Muscle of back (tissue), 11 donors: ENCODE measurements around the gene EVX2. TPM values are rescaled to one million over a fixed set of nuclear protein-coding genes. Genes with fewer than 3 reads are reported as not detected.

ENCODE experiments used
- DNase-seq, 3 donors: peaks; one replicate each; pipeline versions ENCODE4 v3.0.0 to v3.0.0-alpha.2; 2013
- polyA plus RNA-seq, 10 donors: library from polyadenylated mRNA; unstranded; fragments of 120-200 nt; gene quantifications; one replicate each; pipeline ENCODE4 v1.2.1, GENCODE V29; 2013; ENCODE audit not compliant: insufficient read length in 10 of 10

The EVX2 gene
- polyA plus RNA-seq, 10 donors: 0.04 TPM; not detected in 8

DNA sequence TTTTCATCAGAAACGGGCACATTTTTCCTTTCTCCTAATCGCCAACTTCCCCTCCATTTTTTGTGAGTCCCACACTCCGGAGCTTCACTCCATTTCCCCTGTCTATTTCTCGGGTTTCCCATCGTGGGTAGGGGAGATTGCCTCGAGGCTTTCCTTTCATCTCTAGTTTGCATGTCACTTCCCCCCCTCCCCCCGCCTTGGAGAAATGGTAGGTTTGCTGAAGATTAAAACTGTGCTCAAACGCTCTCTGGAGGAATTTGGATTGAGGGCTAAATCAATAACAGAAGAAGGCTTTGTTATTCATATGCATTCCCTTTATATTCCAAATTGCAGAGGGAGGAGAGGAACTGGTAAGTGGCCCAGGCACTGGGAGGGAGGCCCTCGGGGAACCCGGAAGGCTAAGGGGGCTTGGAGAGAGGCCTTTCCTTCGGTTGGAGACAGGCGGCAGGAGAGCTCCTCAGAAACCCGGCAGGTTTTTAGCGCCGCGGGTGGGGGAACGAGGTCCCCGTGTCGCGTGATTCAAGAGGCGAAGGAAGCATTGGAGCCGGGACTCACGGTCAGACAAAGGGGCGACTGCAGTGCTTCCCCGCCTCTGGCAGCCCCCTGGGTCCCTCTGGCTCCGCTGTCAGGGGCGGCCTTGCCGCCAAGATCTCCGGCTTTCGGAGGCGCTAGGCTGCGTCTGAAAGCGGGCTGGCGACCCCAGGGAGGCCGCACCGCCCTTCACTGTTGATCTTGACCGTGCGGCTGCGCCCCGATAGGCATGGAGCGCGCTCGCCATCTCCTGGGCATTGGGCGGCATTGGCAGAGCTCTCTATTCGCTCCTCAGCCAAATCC lies 13.4 kb upstream of the EVX2 start:
- DNase-seq: no peak

DNA sequence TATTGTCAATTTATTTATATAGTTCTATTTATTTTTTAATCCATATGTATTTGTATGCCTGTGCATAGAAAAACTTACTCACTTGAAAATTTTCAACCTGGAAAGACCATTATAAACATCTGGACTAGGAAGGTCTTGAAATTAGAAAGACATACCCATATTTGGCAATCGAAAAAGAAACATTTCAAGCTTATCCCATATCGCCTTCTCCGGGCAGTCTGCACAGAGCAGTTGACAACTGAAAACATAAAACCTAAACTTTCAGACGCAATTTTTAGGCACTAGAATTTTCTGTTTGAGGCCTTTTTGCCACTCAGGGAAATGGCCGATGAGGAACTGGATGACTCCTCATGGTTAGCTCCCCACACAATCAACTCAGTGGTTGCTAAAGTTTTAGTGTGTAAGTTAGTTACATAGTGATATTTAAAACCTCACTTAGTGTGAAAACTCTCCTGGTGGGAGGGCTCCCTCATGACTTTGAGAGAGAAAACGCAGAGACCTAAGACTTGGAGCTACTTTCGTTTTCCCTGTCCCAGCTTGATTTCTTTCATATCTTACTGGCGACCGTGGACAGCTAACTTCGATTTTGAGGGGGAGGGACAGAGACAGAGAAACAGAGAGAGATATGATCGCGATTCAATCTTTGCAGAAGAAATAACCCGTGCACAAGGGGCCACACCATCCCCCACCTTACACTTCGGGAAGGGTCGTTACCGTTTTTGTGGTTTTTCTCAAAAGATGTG lies 12.7 kb upstream of the EVX2 start:
- DNase-seq: peak in 1 of 3 donors; percentile 82

DNA sequence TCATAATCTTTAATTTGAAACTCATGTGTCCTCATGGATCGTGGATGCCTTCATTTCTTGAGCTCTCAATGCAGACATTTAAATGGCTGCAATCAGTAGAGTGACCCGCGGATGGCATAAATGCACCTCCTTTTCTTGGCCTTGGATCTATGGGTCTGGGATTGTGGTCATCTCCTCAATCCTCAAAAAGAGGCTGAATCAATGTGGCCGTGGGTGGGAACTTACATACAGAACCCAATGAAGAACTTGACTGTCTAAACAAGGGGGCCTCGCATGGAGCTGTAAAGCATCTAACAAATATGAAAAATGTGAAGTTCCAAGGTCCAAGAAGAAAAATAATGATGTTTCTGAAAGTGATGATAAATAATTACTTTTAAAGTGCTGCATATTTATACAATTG lies 11.7 kb upstream of the EVX2 start:
- no peak for DNase-seq

DNA sequence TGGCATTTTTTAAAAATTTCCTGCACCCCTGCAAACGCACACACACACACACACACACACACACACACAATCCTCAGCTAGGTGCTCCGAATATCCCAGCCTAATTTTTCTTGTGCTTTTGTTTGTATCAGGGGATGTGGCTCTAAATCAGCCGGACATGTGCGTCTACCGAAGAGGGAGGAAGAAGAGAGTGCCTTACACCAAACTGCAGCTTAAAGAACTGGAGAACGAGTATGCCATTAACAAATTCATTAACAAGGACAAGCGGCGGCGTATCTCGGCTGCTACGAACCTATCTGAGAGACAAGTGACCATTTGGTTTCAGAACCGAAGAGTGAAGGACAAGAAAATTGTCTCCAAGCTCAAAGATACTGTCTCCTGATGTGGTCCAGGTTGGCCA lies 10.6 kb upstream of the EVX2 start:
- DNase-seq: no peak

DNA sequence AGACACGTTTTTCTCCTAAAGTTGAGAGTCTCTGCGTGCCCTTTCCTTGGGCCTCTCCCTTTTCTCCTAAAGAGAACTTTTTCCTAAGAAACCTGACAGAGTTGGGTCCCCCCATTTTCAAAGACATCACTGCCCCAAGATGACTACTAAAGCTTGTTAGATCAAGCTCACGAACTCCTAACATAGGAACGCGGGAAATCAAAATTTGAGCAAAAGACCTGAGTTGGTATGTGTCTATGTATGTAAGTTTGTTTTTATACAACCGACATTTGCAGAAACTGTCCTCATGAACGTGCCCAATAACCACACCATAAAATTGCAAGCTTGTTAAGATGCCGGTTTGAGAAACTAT lies 10.1 kb upstream of the EVX2 start:
- no peak for DNase-seq

DNA sequence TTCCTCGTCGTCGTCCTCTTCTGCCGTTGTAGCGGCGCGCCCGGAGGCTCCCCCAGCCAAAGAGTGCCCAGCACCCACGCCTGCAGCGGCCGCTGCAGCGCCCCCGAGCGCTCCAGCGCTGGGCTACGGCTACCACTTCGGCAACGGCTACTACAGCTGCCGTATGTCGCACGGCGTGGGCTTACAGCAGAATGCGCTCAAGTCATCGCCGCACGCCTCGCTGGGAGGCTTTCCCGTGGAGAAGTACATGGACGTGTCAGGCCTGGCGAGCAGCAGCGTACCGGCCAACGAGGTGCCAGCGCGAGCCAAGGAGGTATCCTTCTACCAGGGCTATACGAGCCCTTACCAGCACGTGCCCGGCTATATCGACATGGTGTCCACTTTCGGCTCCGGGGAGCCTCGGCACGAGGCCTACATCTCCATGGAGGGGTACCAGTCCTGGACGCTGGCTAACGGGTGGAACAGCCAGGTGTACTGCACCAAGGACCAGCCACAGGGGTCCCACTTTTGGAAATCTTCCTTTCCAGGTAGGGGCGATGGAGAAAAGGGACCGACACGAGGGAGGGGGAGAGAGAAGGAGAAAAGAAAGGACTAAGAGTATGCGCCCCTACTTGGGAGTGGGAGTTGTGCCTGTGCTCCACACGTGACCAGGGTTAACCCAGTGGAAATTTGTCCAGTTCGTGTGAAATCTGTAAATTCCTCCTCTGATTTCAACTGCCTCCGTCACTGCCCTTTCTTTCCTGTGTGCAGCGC lies 9.6 kb upstream of the EVX2 start:
- DNase-seq: peak in 1 of 3 donors; percentile 68

DNA sequence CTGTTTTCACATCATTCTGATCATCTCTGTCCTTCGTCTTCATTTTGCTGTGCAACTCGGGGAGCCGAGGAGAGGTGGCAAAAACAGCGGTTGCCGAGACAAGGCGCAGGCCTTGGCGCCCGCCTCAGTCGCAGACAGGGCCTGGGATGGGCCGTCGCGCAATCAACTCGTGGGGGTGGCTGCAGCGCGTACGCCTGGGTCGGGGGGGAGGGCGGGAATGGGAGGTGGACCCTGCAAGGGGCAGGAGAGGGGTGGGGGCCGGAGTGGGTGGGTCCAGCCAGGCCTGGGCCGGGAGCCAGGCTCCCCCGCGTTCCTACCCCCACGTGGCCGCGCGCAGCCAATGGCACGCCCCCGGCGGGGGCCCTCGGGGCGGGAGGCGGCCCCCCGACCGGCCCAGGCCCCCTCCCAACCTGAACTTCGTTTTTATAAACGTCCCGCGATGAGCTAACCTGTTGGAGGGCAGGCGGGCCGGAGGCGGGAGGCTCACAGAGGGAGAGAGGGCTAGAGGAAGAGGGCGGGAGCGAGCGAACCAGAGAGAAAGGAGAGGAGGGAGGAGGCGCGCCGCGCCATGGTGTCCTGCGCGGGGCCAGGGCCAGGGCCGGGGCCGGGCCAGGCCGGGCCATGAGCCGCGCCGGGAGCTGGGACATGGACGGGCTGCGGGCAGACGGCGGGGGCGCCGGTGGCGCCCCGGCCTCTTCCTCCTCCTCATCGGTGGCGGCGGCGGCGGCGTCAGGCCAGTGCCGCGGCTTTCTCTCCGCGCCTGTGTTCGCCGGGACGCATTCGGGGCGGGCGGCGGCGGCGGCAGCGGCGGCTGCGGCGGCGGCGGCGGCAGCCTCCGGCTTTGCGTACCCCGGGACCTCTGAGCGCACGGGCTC lies 8.7 kb upstream of the EVX2 start, which contains the start of gene HOXD13:
Gene HOXD13 (plus strand): TSS at position 452 of the 875 bp plus-strand sequence. CDS start 170 bp downstream, at position 622.
- peak in 1 of 3 donors; percentile 72 for DNase-seq

DNA sequence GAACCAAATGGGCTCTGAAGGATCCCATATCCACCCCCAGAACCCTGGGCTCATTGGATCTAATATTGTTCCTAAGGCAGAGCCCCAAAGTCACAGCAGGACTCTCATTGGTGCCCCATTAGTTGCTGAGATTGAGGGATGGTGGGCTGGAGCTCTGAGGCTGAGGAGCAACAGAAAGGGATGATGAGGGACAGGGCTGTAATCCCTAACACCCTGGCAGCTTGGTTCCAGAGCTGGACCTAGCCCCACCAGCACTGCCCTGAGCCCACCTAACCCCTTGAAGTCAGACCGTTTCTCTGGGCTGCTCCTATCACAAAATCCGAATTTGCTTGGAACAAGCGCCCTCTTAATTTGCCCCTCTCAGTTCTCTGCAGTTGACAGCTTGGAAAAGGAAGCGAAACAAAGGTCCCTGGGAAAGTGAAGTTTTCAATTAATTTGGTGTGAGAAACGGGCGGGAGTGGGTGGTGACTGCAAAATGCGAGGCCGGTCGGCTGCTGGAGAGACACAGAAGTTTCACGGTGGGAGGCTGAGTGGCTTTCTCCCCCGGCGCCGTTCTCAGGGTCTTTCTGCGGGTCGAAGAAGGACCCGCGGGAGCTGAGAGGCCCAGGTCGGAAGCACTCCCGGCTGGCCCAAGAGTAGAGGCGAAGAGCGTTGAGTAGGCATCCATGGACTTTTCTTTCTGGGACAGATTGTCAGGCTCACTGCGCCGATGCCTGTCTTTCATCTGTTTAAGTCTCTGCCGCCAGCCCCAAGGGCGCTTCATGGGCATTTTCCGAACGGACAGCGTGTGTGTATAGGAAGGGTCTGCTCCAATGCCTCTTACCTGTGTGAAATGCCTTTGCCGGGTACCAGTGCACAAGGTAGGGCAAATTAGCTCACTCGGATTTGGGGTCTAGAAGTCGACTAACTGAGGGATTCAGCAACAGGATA lies 7.8 kb upstream of the EVX2 start:
- no peak for DNase-seq

DNA sequence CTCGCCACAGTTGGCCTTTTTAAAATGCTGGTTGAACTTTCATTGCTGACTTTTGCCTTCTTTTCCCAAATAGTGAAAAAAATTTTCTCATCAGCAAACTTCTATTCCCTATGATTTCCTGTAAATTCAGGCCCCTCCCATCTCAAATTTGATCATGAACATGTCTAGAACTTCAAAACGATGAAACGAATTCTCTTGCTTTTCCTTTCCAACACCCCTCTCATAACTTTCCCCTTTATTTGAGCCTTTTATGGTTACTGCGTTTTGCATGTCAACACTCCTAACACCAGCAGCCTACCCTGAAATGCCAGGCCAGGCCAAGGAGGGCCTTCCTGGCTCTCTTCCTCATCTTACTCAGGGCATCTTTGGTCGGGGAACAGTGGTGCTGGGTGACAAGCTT lies 7.1 kb upstream of the EVX2 start:
- no peak for DNase-seq

DNA sequence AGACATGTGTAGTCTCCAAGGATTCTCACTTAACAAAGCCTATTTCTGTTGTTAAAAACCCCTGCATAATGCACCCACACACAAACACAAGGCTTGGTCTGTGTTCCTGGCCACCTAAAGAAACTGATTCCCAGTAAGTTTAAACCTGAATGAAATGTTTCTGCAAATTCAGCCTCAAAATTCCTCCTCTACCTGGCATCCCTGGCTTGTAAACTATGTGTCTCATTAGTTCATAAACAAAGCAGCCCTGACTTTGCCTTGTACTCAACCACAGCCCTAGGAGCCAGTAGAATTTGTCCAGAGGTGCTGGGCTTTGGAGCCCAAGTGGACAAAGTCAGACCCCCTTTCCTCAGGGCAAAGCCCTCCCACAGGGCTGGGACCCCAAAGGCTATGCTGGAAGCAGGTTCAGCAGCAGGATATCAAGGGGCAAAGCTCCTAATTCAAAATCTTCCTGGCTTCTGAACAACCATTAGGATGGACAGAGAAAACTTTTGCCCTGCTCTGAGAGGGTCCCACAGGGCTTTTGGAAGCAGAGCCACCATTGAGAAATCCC lies 6.2 kb upstream of the EVX2 start:
- DNase-seq: no peak

DNA sequence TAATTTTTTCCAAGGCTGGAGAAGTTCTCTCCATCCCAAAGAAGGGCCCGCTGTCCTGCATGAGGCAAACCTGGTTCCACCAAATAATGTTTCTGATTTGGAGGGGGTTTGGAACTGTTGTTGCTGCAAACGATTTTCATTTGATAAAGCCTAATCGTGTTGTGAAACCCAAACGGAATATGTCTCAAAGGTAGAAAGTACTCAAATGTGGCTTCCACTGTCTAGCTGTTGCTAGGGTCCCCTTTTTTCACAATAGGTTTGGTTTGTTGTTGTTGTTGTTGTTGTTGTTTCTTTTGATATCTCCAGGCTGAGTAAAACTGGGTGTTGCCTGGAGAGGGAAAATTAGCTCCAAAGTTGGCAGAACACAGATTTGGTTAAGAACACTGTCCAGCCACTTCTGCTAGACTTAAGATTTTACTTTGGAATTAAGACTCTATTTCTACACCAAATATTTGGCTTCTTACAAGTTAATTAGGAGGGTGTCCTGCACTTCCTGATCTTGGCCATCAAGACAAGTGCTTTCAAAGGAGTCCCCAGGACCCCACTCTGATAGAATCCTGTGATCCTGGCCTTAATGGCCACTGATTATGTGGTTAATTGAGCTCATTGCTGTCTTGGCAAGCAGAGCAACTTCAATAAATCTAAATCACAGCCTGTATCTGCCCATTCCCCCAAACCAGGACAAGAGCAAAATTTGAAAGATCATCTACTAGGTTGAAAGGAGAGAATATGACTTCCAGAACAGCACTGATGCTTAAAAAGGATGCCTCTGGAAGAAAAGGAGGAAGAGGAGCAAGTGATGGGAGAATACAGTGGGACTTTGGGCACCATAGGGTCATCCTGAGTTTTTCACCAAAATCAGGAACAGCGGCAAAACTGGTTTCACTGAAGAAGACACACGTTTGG lies 5.4 kb upstream of the EVX2 start:
- no peak for DNase-seq

DNA sequence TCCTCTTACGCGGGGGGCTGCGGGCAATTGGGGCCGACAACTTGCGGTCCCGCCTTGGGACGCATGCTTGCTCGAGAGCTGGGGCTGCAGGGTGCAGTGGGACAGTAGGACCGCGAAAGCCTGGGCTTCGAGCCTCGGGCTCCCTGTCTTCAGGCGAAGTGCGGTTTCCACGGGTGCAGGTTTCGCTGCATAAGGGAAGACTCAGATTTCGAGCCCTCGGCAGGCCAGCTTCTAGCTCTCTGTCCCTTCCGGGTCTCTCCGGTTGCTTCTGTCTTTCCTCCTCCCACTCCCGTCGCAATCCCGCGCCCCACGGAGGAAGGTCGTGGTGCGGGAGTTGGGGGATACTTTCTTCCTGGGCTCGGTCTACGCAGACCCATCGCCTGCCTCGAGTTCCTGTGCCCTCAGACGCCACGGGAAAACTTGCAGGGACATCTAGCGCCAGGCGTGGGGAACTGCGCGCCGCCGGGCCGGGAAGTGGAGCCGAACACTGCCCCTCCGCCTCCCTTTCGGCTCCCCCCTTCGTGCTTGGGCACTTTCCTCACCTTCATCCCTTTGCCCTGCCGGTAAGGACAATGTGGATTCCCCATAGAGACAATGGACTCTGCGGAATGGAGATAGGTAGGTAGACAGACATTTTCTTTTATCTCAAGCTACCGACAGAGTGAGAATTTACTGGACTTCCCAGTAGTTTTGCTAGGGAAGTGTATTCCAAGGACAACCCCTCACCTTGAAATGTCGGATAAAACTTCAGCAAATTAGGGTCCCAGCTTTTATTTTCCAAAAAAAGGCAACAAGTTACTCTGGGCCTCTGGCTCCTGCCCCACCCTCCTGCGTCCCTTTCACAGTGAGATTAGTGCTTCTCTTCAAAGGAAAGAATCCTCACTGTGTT lies 4.5 kb upstream of the EVX2 start:
- peak in 2 of 3 donors; percentile 73 to 86 for DNase-seq

DNA sequence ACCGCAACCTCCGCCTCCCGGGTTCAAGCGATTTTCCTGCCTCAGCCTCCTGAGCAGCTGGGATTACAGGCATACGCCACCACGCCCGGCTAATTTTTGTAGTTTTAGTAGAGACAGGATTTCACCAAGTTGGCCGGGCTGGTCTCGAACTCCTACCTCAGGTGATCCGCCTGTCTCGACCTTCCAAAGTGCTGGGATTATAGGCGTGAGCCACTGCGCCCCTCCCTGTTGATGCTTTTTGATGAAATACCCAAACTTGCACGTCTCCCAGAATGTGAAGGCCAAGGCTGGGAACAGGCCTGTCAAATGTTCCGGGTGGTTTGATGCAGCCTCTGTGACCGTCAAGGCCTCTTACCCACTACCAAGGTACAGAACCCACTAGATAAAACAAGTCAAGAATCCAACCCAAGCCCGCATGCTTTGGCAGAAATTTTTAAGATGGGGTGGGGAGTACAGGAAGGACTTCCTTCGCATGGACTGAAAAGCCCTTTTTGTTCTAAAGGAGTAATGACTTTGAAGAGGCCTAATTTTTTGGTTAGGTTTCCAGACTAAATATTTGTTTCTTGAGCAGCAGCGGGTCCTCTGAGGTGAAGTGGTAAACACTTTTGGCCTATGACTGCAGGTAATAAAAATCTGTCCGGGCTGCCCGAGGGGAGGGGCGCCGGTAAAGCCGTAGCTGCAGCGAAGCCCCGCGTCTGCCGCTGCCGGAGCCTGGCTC lies 3.7 kb upstream of the EVX2 start:
- no peak for DNase-seq

DNA sequence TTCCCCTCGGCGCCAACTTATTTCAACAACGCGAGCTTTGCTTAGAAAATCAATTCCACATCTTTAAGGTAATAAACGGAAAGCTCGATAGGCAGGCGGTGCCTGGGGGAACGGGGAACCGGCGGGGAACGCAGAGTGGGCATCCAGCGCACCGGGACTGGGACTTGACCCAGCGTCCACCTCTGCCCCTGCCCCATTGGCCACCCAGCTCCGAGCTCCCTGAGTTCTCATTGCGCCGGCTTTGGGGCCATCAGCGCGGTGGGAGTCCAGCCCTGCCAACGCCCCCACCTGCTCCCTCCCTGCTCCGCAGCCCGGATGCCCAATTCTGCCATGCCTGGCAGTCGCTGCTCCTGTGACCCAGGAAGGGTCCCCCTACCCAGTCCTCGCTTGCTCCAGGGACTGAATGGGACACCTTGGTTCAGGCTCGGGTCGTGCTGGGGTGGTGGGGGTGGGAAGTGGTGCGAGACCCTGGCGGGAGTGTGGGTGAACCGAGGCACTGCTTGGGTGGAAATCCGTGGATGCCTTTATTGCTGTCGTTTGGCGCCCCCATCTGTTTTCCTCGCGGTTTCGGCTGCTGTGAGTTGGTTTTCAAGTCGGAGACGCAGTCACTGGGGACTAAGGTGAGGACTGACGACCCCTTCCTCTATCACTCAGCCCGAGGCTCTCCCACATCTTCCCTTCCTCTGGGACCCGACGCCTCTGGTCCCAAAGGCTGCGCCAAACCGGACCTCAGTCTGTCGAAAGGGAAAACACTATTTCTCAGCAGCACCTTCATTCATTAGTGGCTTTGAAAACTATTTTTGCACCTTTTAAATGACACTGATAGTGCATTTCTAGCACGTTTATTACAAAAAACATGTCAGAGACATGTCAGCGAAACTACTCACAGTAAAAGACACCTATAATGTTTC lies 2.4 kb upstream of the EVX2 start:
- DNase-seq: peak in 1 of 3 donors; percentile 77

DNA sequence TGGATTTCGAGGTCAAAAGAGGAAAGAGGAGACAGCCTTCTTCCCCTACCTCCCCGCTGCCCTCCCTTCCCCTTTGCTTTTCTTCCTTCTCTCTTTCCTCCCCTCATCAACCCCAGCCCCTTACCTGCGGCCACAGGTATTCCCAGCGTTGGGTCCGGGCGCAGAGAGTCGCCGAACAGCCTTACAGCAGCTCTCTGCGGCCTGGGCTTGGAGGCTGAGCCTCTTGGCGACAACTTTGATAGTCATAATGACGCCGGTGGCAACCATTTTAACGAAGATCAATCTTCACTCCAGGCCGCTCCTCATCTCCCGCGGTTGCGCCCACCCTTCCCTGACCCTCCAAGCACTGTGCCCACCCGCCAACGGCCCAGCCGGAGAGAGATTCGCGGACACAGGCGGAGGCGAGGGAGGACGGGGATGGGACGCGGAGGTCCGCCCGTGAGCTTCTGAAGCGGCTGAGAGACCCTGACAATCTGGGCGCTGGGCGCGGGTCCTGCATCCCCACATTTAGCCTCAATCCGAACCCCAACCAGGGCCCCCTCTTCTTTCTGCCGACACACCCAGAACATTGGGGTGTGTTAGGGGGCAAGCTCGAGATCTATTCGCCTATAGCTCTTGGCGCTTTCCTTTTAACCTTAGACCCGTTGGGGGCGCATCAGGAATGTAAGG lies 1.5 kb upstream of the EVX2 start:
- DNase-seq: peak in 1 of 3 donors; percentile 41
